Measurements from ENCODE around the gene ZDHHC5.
"Not testable (repeated sequence)": the region's sequence is repeated elsewhere in the genome, so short reads cannot be mapped to it uniquely, and the experiment has no call there.

- TF ChIP-seq CTCF (IDR thresholded peaks at IDR 0.05 in 2 of 3, conservative IDR thresholded peaks at IDR 0.05 in 1 of 3; ENCODE audit: borderline replicate concordance in 1 of 3, insufficient read depth in 1 of 3, low read depth in 2 of 3, low read length in 2 of 3); EGR1 (IDR thresholded peaks at IDR 0.05; ENCODE audit: low read depth); POLR2AphosphoS5 (IDR thresholded peaks at IDR 0.05; ENCODE audit: low read depth, low read length); ELF1 (IDR thresholded peaks at IDR 0.05; ENCODE audit: borderline replicate concordance, low read depth); ATF3 (IDR thresholded peaks at IDR 0.05); FOSL1 (IDR thresholded peaks at IDR 0.05; ENCODE audit: low read depth); POLR2A (IDR thresholded peaks at IDR 0.05; ENCODE audit: borderline replicate concordance, extremely low read depth, insufficient read depth, insufficient read length); REST (IDR thresholded peaks at IDR 0.05; ENCODE audit: low read depth): not testable (repeated sequence)
Observed at GRCh38 chr11:57690474-57690873, 22.6 kb downstream of the ZDHHC5 start.

All from HCT116 (cell line).